Heart right ventricle (tissue), 16 donors: Measurements from ENCODE around the gene EXOSC2. TPM values are rescaled to one million over a fixed set of nuclear protein-coding genes. Genes with fewer than 3 reads are reported as not detected.
A peak's percentile ranks its signal among the peaks of the same experiment; 100 is the strongest.

ENCODE experiments used
- ATAC-seq, 8 donors: fragments of 200-7000 bp; cut with Tn5 transposase; one replicate each; pipeline ENCODE4 v1.9.1; 2020; ENCODE audit warnings: mild to moderate bottlenecking in 8 of 8, moderate library complexity in 8 of 8, moderate number of reproducible peaks in 1 of 8
- DNase-seq, 2 donors: peaks; one replicate each; pipeline ENCODE4 v3.0.0-alpha.2; 2020
- H3K27ac ChIP-seq, 10 donors: fragments of 200-600 bp; sonication (generic) in 2 of 10; one replicate each; pipeline versions ENCODE4 v1.5.0 to v1.8.0; 2020 to 2022; ENCODE audit warnings: mild to moderate bottlenecking in 3 of 10
- H3K27me3 ChIP-seq, 7 donors: fragments of 200-600 bp; one replicate each; pipeline ENCODE4 v1.8.0; 2021 to 2022; ENCODE audit warnings: mild to moderate bottlenecking in 2 of 7
- H3K36me3 ChIP-seq, 9 donors: fragments of 200-600 bp; sonication (generic) in 1 of 9; one replicate each; pipeline versions ENCODE4 v1.5.0 to v1.8.0; 2020 to 2022; ENCODE audit warnings: mild to moderate bottlenecking in 2 of 9
- H3K4me1 ChIP-seq, 9 donors: fragments of 200-600 bp; sonication (generic) in 1 of 9; one replicate each; pipeline versions ENCODE4 v1.5.0 to v1.8.0; 2020 to 2022; ENCODE audit warnings: mild to moderate bottlenecking in 4 of 9
- H3K4me3 ChIP-seq, 10 donors: fragments of 200-600 bp; sonication (generic) in 2 of 10; one replicate each; pipeline versions ENCODE4 v1.5.0 to v1.8.0; 2020 to 2022; ENCODE audit warnings: mild to moderate bottlenecking in 7 of 10, moderate library complexity in 2 of 10
- H3K9me3 ChIP-seq, 11 donors: fragments of 200-600 bp in 10 of 11; sonication (generic) in 2 of 11; one replicate each; pipeline versions ENCODE4 v1.5.0 to v1.8.0; 2013 to 2022; ENCODE audit warnings: mild to moderate bottlenecking in 2 of 11, control low read depth in 1 of 11, moderate library complexity in 1 of 11
- CTCF ChIP-seq, 9 donors: fragments of 200-600 bp; sonication (generic) in 2 of 9; IDR thresholded peaks; one replicate each; pipeline versions ENCODE4 v1.5.0 to v1.8.0; 2021 to 2022; ENCODE audit warnings: antibody characterized with exemption in 9 of 9, mild to moderate bottlenecking in 5 of 9, moderate library complexity in 1 of 9
- WGBS, 2 donors: extraction: QIAGEN DNeasy Blood & Tissue Kit; methylation state at CpG; one replicate each; pipeline ENCODE4 v1.1.7; 2013; ENCODE audit warnings: inconsistent platforms in 1 of 2; 5-methylcytosine and 5-hydroxymethylcytosine counted together
- intact Hi-C, 10 donors: fragments of 100-400 bp; cut with DNase I; formaldehyde crosslinking; loops; one replicate each; pipeline versions ENCODE4 v1.11.1 to v1.14.2; 2022
- polyA plus RNA-seq, 2 donors: library from polyadenylated mRNA; stranded (reverse); fragments of 200-250 nt; gene quantifications; one replicate each; pipeline ENCODE4 v1.2.3, GENCODE V29; 2013
- total RNA-seq, 10 donors: library from RNA; stranded (reverse); fragmentation: NEBNext Ultra II Directional in 3 of 10; extraction: Animal tissue kit (Norgen Biotek cat#: 25700) in 3 of 10; gene quantifications; one replicate each; pipeline versions ENCODE4 v1.2.1 to v1.2.4, GENCODE V29; 2021 to 2023
- donor health status: Arrhythmogenic right ventricular cardiomyopathy.
- donor health status: ischemic (EF 13 %, LVEDD 7.1; RV severe dilation, severe dysfunction).
- donor health status: healthy with polysubstance abuse.
- donor health status: DM: no; HTN: yes; CAD: no.
- donor health status: DM: no; HTN: no; CAD: no.
- donor health status: ischemic (EF 25% LVEDD 6.9; RV normal size, moderate dysfunction).
- donor health status: ischemic (EF 25% LVEDD 5.7; RV mildly dilated, moderate dysfunction).
- donor health status: healthy.
- donor health status: DM: yes; HTN: yes; CAD: no.
- donor health status: Ischemic cardiomyopathy.
- donor health status: ischemic (EF 35%, LVEDD 5.7; RV mildly dilated, moderate dysfunction).
- donor health status: nonischemic (EF 11% LVEDD 7.7; RV severe dilation, severe dysfunction).
- donor health status: DM: yes; HTN: yes; CAD: no.
- donor health status: PGD.
- donor health status: ischemic (EF 29% LVEDD 5.4; RV normal size, mild dysfunction).
- donor health status: nonischemic (EF 23%, LVEDD 6.1; RV moderate dilation, normal function).

Gene EXOSC2
- total and polyA plus RNA-seq, 12 donors = 10.8 to 17.7 (median 13.1) TPM

- no peak for TF ChIP-seq CTCF (IDR thresholded peaks at IDR 0.05)
Measured at GRCh38 chr9:130712564-130713285, 19.1 kb downstream of the EXOSC2 start.

GRCh38 chr9:130713286-130713960 lies 19.8 kb downstream of the EXOSC2 start:
- peak in 1 of 2 donors; percentile 54 for DNase-seq
- no peaks in the 10 kb centered on the region for H3K27me3 ChIP-seq
- H3K36me3 ChIP-seq = no peaks in the 10 kb centered on the region
- intact Hi-C loops = loop anchor here in 9 of 10 donors (2.0 to 10.0 kb wide), 8 partner anchors 51 to 411 kb away; partner anchors contain the start of genes ABL1 (in 1 of the 9) and NUP214 (in 1 of the 9)
- WGBS, 2 donors = 0 to 1% methylated on average over 29 to 37 of the region's 37 CpGs
- ATAC-seq = peak in 6 of 8 donors; percentile 1 to 29 (median 16)
- H3K4me1 ChIP-seq = peaks cover 4 to 47% (median 35%) of the 10 kb centered on the region in 9 donors
- TF ChIP-seq CTCF (IDR thresholded peaks at IDR 0.05) = no peak
- peak overlapping the region; percentile 86 to 99 (median 96) for H3K4me3 ChIP-seq
- peak overlapping the region; percentile 95 to 100 (median 98) for H3K27ac ChIP-seq
- H3K9me3 ChIP-seq = no peaks in the 10 kb centered on the region

More at GRCh38 chr9:130712564-130713285, 19.1 kb downstream of the EXOSC2 start:
- WGBS, 2 donors = 0 to 1% methylated on average over 63 to 68 of the region's 68 CpGs
- Histone ChIP-seq H3K36me3 (no peaks in the 10 kb centered on the region), H3K9me3 (no peaks in the 10 kb centered on the region), H3K27ac (peak overlapping the region; percentile 95 to 100 (median 98)), H3K27me3 (no peaks in the 10 kb centered on the region), H3K4me3 (peak overlapping the region; percentile 86 to 99 (median 96)), H3K4me1 (peaks cover 4 to 46% (median 31%) of the 10 kb centered on the region in 9 donors)
- peak; percentile 98 to 99 for DNase-seq
- ATAC-seq = peak; percentile 96 to 98 (median 98)
- intact Hi-C loops = loop anchor here in 9 of 10 donors (2.0 to 10.0 kb wide), 8 partner anchors 52 to 412 kb away; partner anchors contain the start of genes ABL1 (in 1 of the 9) and NUP214 (in 1 of the 9)

GRCh38 chr9:130714586-130715110 lies 21.1 kb downstream of the EXOSC2 start:
- H3K27me3 ChIP-seq = no peaks in the 10 kb centered on the region
- H3K9me3 ChIP-seq = no peaks in the 10 kb centered on the region
- TF ChIP-seq CTCF (IDR thresholded peaks at IDR 0.05) = no peak
- DNase-seq (no peak), ATAC-seq (no peak)
- peak overlapping the region; percentile 7 to 99 (median 96) for H3K4me3 ChIP-seq
- intact Hi-C loops = loop anchor here in 8 of 10 donors (5.0 to 10.0 kb wide), 5 partner anchors 50 to 410 kb away; partner anchors contain the start of genes ABL1 (in 1 of the 8) and NUP214 (in 1 of the 8)
- WGBS, 2 donors = 15 to 23% methylated on average over 7 of the region's 7 CpGs
- peak overlapping the region; percentile 17 to 100 (median 97) for H3K27ac ChIP-seq
- peaks cover 4 to 53% (median 38%) of the 10 kb centered on the region in 9 donors for H3K4me1 ChIP-seq
- no peaks in the 10 kb centered on the region for H3K36me3 ChIP-seq

- Histone ChIP-seq H3K9me3 (no peaks in the 10 kb centered on the region), H3K27me3 (no peaks in the 10 kb centered on the region), H3K4me3 (peak overlapping the region; percentile 7 to 99 (median 96)), H3K4me1 (peaks cover 4 to 53% (median 38%) of the 10 kb centered on the region in 9 donors), H3K27ac (peak overlapping the region in 8 of 10 donors; percentile 95 to 100 (median 98)), H3K36me3 (no peaks in the 10 kb centered on the region)
- intact Hi-C loops = loop anchor here in 5 of 10 donors (10.0 kb wide), 3 partner anchors 50 to 410 kb away; partner anchors contain the start of genes ABL1 (in 1 of the 5) and NUP214 (in 1 of the 5)
- DNase-seq = no peak
- WGBS, 2 donors = 16 to 21% methylated on average over 3 of the region's 3 CpGs
- no peak for ATAC-seq
- TF ChIP-seq CTCF (IDR thresholded peaks at IDR 0.05) = no peak
Measured at GRCh38 chr9:130715270-130715669, 21.7 kb downstream of the EXOSC2 start.
